GM18499 (cell line): ENCODE data around the gene PDE4C.

Experiments
- ATAC-seq: cut with Tn5 transposase; IDR thresholded peaks from one replicate; pipeline ENCODE4 v1.9.1; 2021; ENCODE audit warnings: moderate number of reproducible peaks; ENCODE audit not compliant: insufficient read depth, unreplicated experiment

The PDE4C gene

GRCh38 chr19:18254546-18255503 is 28.6 kb upstream of the PDE4C start:
- ATAC-seq, result no peak

- no peak for ATAC-seq
Observed at GRCh38 chr19:18253716-18254115, 27.5 kb upstream of the PDE4C start.

GRCh38 chr19:18253130-18253529 is 26.9 kb upstream of the PDE4C start:
- no peak for ATAC-seq

- no peak for ATAC-seq
Observed at GRCh38 chr19:18252370-18252717, 26.1 kb upstream of the PDE4C start.

GRCh38 chr19:18251587-18252369 is 25.5 kb upstream of the PDE4C start:
- ATAC-seq, result no peak

GRCh38 chr19:18249834-18250233 is 23.6 kb upstream of the PDE4C start:
- no peak for ATAC-seq

GRCh38 chr19:18245297-18245696 is 19.1 kb upstream of the PDE4C start:
- no peak for ATAC-seq

- no peak for ATAC-seq
Observed at GRCh38 chr19:18239303-18239702, 13.1 kb upstream of the PDE4C start.

GRCh38 chr19:18234194-18234593 is 8.0 kb upstream of the PDE4C start:
- ATAC-seq, result no peak

- ATAC-seq, result no peak
Observed at GRCh38 chr19:18233224-18233825, 7.1 kb upstream of the PDE4C start.

GRCh38 chr19:18232540-18233223 is 6.4 kb upstream of the PDE4C start:
- no peak for ATAC-seq

- no peak for ATAC-seq
Observed at GRCh38 chr19:18231775-18232174, 5.5 kb upstream of the PDE4C start.

- ATAC-seq, result no peak
Observed at GRCh38 chr19:18230941-18231734, 4.9 kb upstream of the PDE4C start.

- ATAC-seq, result no peak
Observed at GRCh38 chr19:18229915-18230314, 3.7 kb upstream of the PDE4C start.

GRCh38 chr19:18229474-18229873 is 3.2 kb upstream of the PDE4C start:
- no peak for ATAC-seq

GRCh38 chr19:18227781-18228271 is 1.6 kb upstream of the PDE4C start:
- ATAC-seq, result no peak

GRCh38 chr19:18226956-18227780 is 930 bp upstream of the PDE4C start:
- no peak for ATAC-seq

- no peak for ATAC-seq
Observed at GRCh38 chr19:18225355-18225701, 910 bp downstream of the PDE4C start.
